PC-9 (cell line): ENCODE data around the gene PER2. TPM values are rescaled to one million over a fixed set of nuclear protein-coding genes. Genes with fewer than 3 reads are reported as not detected.

Source experiments
- BruUV-seq: library from RNA; stranded (reverse); fragments of 400-500 nt; replicated peaks from 2 replicates; lab custom pipeline; 2021; lab: Mats Ljungman, UMichigan
- CTCF ChIA-PET: fragments of 300-600 bp; sonication (Branson Sonifier 250); formaldehyde crosslinking; loops from one replicate; lab custom pipeline; 2022; ENCODE audit warnings: antibody characterized with exemption; lab: Charles Lee
- POLR2A ChIA-PET: fragments of 300-600 bp; sonication (Branson Sonifier 250); formaldehyde crosslinking; loops from one replicate; lab custom pipeline; 2022; ENCODE audit warnings: antibody characterized with exemption; ENCODE audit not compliant: unreplicated experiment; lab: Charles Lee
- DNase-seq, 2 experiments: peaks; one replicate each; pipeline versions ENCODE4 v3.0.0 to v3.0.0-alpha.2; 2015 to 2022; ENCODE audit warnings: mixed read lengths in 1 of 2
- H2AFZ ChIP-seq: fragments of 200-600 bp; sonication (generic); 2 replicates; pipeline ENCODE4 v1.8.1; 2017; ENCODE audit warnings: antibody characterized with exemption
- H3F3A ChIP-seq: fragments of 200-600 bp; sonication (generic); 2 replicates; pipeline ENCODE4 v1.8.1; 2017; ENCODE audit warnings: antibody characterized with exemption, mild to moderate bottlenecking, low read depth; ENCODE audit not compliant: insufficient read depth
- H3K27ac ChIP-seq: fragments of 200-600 bp; sonication (generic); 2 replicates; pipeline ENCODE4 v1.6.1; 2016; ENCODE audit warnings: mixed run types
- H3K27me3 ChIP-seq: fragments of 200-600 bp; sonication (generic); 2 replicates; pipeline ENCODE4 v1.6.1; 2016; ENCODE audit warnings: low read depth, mixed run types; ENCODE audit not compliant: insufficient read depth
- H3K36me3 ChIP-seq: fragments of 200-600 bp; sonication (generic); 2 replicates; pipeline ENCODE4 v1.6.1; 2016; ENCODE audit warnings: low read depth, mixed run types
- H3K4me1 ChIP-seq: fragments of 200-600 bp; sonication (generic); replicated peaks from 2 replicates; pipeline ENCODE4 v1.6.1; 2016; ENCODE audit warnings: mixed run types; ENCODE audit not compliant: insufficient read depth
- H3K4me2 ChIP-seq: fragments of 200-600 bp; sonication (generic); 2 replicates; pipeline ENCODE4 v1.6.1; 2017; ENCODE audit warnings: mixed run types
- H3K4me3 ChIP-seq: fragments of 200-600 bp; sonication (generic); 2 replicates; pipeline ENCODE4 v1.6.1; 2016; ENCODE audit warnings: mixed run types
- H3K79me2 ChIP-seq: fragments of 200-600 bp; sonication (generic); 2 replicates; pipeline ENCODE4 v1.6.1; 2017; ENCODE audit warnings: low read depth, mixed run types
- H3K9me2 ChIP-seq: fragments of 200-600 bp; sonication (generic); 2 replicates; pipeline ENCODE4 v1.8.1; 2017; ENCODE audit warnings: mild to moderate bottlenecking; ENCODE audit not compliant: insufficient read depth
- H3K9me3 ChIP-seq: fragments of 200-600 bp; sonication (generic); 2 replicates; pipeline ENCODE4 v1.8.1; 2016; ENCODE audit warnings: low read depth; ENCODE audit not compliant: insufficient read depth
- H4K20me1 ChIP-seq: fragments of 200-600 bp; sonication (generic); 2 replicates; pipeline ENCODE4 v1.8.1; 2017; ENCODE audit not compliant: insufficient read depth
- EZH2 ChIP-seq: fragments of 200-600 bp; sonication (generic); IDR thresholded peaks from 2 replicates; pipeline ENCODE4 v1.8.0; 2017; ENCODE audit warnings: antibody characterized with exemption, low read depth
- intact Hi-C: fragments of 100-400 bp; cut with micrococcal nuclease; formaldehyde crosslinking; loops from one replicate; pipeline ENCODE4 v1.10.0; 2022; ENCODE audit not compliant: unreplicated experiment
- total RNA-seq: library from RNA; stranded (reverse); gene quantifications from 2 replicates; pipeline ENCODE4 v1.2.3, GENCODE V29; 2021
- TF ChIP-seq, protein P1 (sequence below): fragments of 200-600 bp; sonication (generic); conservative IDR thresholded peaks from 2 replicates; pipeline ENCODE4 v1.6.1; 2017; ENCODE audit warnings: mixed run types, antibody characterized with exemption, mild to moderate bottlenecking, moderate library complexity

Gene PER2
- total RNA-seq, 1 experiment from 2014 or later: 18.9 TPM

DNA sequence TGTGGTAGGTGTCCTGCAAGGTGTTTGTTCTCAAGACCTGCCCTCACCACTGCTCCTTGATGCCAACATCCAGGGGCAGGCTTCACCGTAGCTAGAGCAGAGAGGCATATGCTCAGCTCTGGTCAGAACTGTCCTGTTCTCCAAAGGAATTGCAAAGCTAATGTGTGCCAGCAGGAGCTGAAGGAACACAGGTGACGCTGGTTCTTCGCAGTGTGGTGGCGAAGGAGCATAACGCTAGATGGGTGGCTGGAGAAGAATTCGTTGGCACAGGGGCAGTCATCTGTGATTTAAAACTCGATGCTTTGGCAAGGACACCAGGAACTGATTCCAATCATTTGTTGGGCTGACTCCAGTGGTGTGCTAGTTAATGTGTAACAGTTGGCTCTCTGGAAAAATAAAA, 11.4 kb upstream of the PER2 start:
- TF ChIP-seq, protein P1, sequence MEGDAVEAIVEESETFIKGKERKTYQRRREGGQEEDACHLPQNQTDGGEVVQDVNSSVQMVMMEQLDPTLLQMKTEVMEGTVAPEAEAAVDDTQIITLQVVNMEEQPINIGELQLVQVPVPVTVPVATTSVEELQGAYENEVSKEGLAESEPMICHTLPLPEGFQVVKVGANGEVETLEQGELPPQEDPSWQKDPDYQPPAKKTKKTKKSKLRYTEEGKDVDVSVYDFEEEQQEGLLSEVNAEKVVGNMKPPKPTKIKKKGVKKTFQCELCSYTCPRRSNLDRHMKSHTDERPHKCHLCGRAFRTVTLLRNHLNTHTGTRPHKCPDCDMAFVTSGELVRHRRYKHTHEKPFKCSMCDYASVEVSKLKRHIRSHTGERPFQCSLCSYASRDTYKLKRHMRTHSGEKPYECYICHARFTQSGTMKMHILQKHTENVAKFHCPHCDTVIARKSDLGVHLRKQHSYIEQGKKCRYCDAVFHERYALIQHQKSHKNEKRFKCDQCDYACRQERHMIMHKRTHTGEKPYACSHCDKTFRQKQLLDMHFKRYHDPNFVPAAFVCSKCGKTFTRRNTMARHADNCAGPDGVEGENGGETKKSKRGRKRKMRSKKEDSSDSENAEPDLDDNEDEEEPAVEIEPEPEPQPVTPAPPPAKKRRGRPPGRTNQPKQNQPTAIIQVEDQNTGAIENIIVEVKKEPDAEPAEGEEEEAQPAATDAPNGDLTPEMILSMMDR: no peak
- no peak for TF ChIP-seq EZH2
- no peaks in the 10 kb centered on the region; the same call in 1 of the 2 replicates for H4K20me1 ChIP-seq
- no peaks in the 10 kb centered on the region for H3K79me2 ChIP-seq
- no peaks in the 10 kb centered on the region for H3K36me3 ChIP-seq
- H3K9me2 ChIP-seq: no peaks in the 10 kb centered on the region
- intact Hi-C loops: no loop called here
- ChIA-PET CTCF (no interaction called here), POLR2A (interaction anchor here (0.6 kb wide), 1 partner anchor 12 kb away, joined by 9 read pairs; no protein-coding TSS in a partner anchor)
- no peaks in the 10 kb centered on the region for H3K4me1 ChIP-seq
- no peak overlapping the region for H2AFZ ChIP-seq
- peaks cover 23% of the 10 kb centered on the region; the same call in 1 of the 2 replicates for H3K27me3 ChIP-seq
- no peak for DNase-seq
- no peak overlapping the region for H3K27ac ChIP-seq
- no TSS peak for BruUV-seq
- no peak overlapping the region for H3K4me2 ChIP-seq
- no peaks in the 10 kb centered on the region for H3K9me3 ChIP-seq
- no peak overlapping the region for H3K4me3 ChIP-seq
- H3F3A ChIP-seq: no peaks in the 10 kb centered on the region

DNA sequence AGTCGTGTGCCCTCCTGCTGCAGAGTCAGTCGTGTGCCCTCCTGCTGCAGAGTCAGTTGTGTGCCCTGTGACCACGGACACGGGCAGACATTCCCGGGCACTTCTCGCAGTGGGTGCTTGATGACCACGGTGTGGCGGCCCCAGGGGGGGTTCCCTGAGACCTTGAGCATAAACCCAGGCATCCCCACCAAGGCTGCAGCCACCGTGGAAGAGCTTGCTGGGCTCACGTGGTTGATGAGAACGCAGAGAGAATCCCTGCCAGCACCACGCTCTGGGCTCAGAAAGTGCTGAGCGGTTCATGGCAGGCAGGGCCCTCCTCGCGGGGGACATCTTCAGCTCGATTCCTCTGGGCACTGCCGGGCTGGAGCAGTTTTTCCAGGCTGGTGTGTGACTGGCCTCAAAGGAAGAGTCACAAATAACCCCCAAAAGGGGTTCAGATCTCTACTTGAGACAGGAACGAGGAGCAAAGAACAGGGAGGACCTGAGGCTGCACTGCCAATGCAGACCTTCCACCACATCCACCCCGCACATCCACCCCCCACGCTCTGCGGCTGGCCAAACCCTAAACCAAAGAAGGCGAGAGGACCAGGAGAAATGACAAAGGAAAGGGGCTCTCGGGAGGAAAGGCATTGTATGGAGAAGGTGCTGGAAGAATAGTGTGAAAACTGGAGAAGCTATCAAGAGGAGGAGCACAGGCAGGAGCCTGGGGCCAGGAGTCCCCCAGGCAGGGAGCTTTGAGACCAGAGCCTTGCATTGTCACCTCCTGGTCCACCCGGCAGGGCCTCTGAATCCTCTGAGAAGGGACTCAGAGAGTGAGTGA, 8.4 kb upstream of the PER2 start:
- H3K4me2 ChIP-seq: no peak overlapping the region
- DNase-seq: no peak
- H3K27me3 ChIP-seq: peaks cover 29% of the 10 kb centered on the region; the same call in 1 of the 2 replicates
- POLR2A ChIA-PET: no interaction called here
- no TSS peak for BruUV-seq
- H3K36me3 ChIP-seq: no peaks in the 10 kb centered on the region
- no peaks in the 10 kb centered on the region; the same call in 1 of the 2 replicates for H4K20me1 ChIP-seq
- no peak overlapping the region for H3K27ac ChIP-seq
- no peaks in the 10 kb centered on the region for H3F3A ChIP-seq
- CTCF ChIA-PET: interaction anchor here (0.7 kb wide), 1 partner anchor 35 kb away, joined by 3 read pairs; no protein-coding TSS in a partner anchor
- H3K9me3 ChIP-seq: no peaks in the 10 kb centered on the region
- intact Hi-C loops: no loop called here
- H3K4me3 ChIP-seq: no peak overlapping the region
- no peaks in the 10 kb centered on the region for H3K4me1 ChIP-seq
- TF ChIP-seq, protein P1: no peak
- TF ChIP-seq EZH2: no peak
- H3K9me2 ChIP-seq: no peaks in the 10 kb centered on the region
- H2AFZ ChIP-seq: no peak overlapping the region
- H3K79me2 ChIP-seq: no peaks in the 10 kb centered on the region

DNA sequence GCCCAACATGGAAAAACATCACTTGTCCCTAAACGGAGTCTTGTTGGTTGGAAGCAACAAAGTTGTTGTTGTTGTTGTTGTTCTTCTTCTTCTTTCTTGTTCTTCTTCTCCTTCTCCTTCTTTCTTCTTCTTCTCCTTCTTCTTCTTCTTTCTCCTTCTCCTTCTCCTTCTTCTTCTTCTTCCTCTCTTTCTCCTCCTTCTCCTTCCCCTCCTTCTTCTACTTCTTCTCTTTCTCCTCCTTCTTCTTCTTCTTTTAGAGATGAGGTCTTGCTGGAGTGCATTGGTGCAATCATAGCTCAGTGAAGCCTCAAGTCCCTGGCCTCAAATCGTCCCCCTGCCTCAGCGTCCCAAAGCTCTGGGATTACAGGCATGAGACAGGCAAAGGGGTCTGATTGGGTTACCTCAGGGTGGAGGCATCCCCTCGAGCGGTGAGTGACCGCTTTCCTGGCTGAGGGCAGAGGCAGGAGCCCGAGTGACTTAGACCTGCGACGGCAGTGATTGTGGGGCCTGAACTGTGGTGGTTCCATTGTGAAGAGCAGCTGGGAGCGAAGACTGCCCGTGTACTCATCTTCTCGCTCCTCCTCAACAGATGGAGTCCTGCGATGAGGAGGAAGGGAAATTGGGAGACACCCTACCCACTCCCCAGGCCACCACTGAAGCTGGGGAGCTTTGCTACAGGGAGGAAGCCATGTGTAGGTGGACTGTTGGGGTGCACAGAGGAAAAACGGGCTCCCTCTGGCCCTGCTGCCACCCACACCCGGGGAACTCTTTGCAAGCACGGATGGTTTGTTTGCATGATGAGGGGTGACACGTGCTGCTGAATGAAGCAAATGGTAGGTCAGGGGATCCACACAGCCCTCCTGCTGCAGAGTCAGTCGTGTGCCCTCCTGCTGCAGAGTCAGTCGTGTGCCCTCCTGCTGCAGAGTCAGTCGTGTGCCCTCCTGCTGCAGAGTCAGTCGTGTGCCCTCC, 7.0 kb upstream of the PER2 start:
- no peak overlapping the region for H3K27ac ChIP-seq
- DNase-seq: no peak
- ChIA-PET POLR2A (no interaction called here), CTCF (no interaction called here)
- H3K4me2 ChIP-seq: no peak overlapping the region
- H3K4me3 ChIP-seq: no peak overlapping the region
- H4K20me1 ChIP-seq: no peaks in the 10 kb centered on the region; the same call in 1 of the 2 replicates
- H3K4me1 ChIP-seq: peaks cover 7% of the 10 kb centered on the region
- no TSS peak for BruUV-seq
- intact Hi-C loops: no loop called here
- TF ChIP-seq, protein P1: no peak
- TF ChIP-seq EZH2: no peak
- peaks cover 9% of the 10 kb centered on the region for H3F3A ChIP-seq
- H3K36me3 ChIP-seq: no peaks in the 10 kb centered on the region
- H3K79me2 ChIP-seq: no peaks in the 10 kb centered on the region
- H3K9me2 ChIP-seq: no peaks in the 10 kb centered on the region
- H2AFZ ChIP-seq: no peak overlapping the region
- peaks cover 29% of the 10 kb centered on the region; the same call in 1 of the 2 replicates for H3K27me3 ChIP-seq
- H3K9me3 ChIP-seq: no peaks in the 10 kb centered on the region
